Measurements from ENCODE around the gene HOXC9. TPM values are rescaled to one million over a fixed set of nuclear protein-coding genes. Genes with fewer than 3 reads are reported as not detected.

Gene HOXC9
- total and polyA plus RNA-seq, 7 donors, result 6.4 to 31.1 (median 11.3) TPM

- no peak for ATAC-seq
- Histone ChIP-seq H3K27me3 (ENCODE audit: insufficient read depth in 3 of 3, low read length in 2 of 3) (peaks cover 0 to 88% (median 30%) of the 10 kb centered on the region in 3 donors), H3K36me3 (ENCODE audit: insufficient read depth in 1 of 2, low read depth in 1 of 2) (no peaks in the 10 kb centered on the region), H3K4me1 (peaks cover 4% of the 10 kb centered on the region), H3K27ac (no peak overlapping the region), H3K4me3 (peak overlapping the region; percentile 42), H3K9me3 (no peaks in the 10 kb centered on the region)
- TF ChIP-seq, protein P1, sequence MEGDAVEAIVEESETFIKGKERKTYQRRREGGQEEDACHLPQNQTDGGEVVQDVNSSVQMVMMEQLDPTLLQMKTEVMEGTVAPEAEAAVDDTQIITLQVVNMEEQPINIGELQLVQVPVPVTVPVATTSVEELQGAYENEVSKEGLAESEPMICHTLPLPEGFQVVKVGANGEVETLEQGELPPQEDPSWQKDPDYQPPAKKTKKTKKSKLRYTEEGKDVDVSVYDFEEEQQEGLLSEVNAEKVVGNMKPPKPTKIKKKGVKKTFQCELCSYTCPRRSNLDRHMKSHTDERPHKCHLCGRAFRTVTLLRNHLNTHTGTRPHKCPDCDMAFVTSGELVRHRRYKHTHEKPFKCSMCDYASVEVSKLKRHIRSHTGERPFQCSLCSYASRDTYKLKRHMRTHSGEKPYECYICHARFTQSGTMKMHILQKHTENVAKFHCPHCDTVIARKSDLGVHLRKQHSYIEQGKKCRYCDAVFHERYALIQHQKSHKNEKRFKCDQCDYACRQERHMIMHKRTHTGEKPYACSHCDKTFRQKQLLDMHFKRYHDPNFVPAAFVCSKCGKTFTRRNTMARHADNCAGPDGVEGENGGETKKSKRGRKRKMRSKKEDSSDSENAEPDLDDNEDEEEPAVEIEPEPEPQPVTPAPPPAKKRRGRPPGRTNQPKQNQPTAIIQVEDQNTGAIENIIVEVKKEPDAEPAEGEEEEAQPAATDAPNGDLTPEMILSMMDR (IDR thresholded peaks at IDR 0.05), result no peak
- 22 to 35% (median 26%) methylated on average over 18 of the region's 18 CpGs for WGBS, 3 donors
- DNase-seq, result peak in 1 of 2 donors; percentile 49
- intact Hi-C loops (cut with DNase I), result loop anchor here in 1 of 2 donors (5.0 to 10.0 kb wide), 2 partner anchors 173 to 271 kb away; no protein-coding TSS in a partner anchor
Measured at GRCh38 chr12:53965281-53966084, 34.5 kb upstream of the HOXC9 start.

DNA sequence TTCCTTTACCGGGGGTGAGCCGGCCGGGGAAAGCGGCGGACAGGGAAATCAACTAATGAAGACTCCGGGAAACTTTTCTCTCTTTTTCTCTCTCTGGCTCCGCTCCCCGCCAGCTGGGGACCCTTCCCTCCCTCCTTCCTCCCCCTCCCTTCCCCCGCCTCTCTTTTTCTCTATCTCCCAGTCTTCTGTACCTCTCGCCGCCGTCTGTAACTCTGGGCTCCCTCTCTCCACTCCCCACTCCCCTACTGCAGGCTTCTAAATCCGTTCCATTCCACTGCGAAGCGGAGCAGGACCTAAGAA, 33.9 kb upstream of the HOXC9 start:
- ATAC-seq (no peak), DNase-seq (no peak)
- WGBS, 3 donors, result 19 to 33% (median 26%) methylated on average over 14 to 15 of the region's 15 CpGs
- intact Hi-C loops (cut with DNase I), result loop anchor here in 1 of 2 donors (5.0 to 10.0 kb wide), 2 partner anchors 174 to 271 kb away; no protein-coding TSS in a partner anchor
- Histone ChIP-seq H3K36me3 (ENCODE audit: insufficient read depth in 1 of 2, low read depth in 1 of 2) (no peaks in the 10 kb centered on the region), H3K27me3 (ENCODE audit: insufficient read depth in 3 of 3, low read length in 2 of 3) (peaks cover 0 to 88% (median 33%) of the 10 kb centered on the region in 3 donors), H3K4me3 (peak overlapping the region; percentile 42), H3K9me3 (no peaks in the 10 kb centered on the region), H3K27ac (no peak overlapping the region), H3K4me1 (peaks cover 4% of the 10 kb centered on the region)
- TF ChIP-seq, protein P1 (IDR thresholded peaks at IDR 0.05), result no peak

DNA sequence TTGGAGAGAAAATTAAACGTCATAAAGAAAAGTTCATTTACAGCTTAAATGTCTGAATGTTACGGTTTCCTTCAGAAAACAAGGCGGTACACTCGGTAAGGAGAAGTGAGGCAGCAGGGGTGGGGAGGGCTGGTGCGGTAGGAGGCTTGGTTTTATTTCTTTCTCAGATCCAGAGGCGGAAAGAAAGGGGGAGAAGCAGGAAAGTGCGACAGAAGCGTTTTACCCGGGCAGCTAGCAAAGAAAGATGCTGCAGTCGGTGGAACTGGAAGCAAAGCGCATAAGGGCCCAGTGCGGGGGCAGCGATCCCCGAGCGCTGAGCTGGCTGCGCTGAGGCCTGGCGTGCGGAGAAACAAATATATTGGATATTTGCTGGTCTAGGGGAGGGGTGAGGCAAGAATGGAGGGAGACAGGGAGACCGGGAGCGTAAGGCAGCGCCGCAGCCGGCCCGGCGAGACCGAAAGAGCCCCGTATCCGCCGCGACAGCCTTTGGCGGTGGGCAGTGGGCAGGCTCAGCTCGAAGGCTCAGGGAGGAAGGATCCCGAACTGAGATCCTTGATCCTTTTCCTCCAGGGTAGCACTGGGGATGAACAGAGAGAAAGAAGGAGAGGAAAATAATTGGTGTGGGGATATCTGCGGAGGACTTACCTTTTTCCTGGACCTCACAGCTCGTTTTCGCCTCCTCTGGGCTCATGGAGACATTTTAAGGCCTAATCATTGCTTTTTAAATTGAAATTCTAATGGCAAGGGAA, 33.4 kb upstream of the HOXC9 start:
- DNase-seq, result peak in 1 of 2 donors; percentile 32
- WGBS, 3 donors, result 45 to 58% (median 47%) methylated on average over 36 of the region's 36 CpGs
- Histone ChIP-seq H3K27me3 (ENCODE audit: insufficient read depth in 3 of 3, low read length in 2 of 3) (peaks cover 0 to 87% (median 30%) of the 10 kb centered on the region in 3 donors), H3K4me1 (peaks cover 4% of the 10 kb centered on the region), H3K36me3 (ENCODE audit: insufficient read depth in 1 of 2, low read depth in 1 of 2) (no peaks in the 10 kb centered on the region), H3K27ac (no peak overlapping the region), H3K9me3 (no peaks in the 10 kb centered on the region), H3K4me3 (peak overlapping the region; percentile 42)
- intact Hi-C loops (cut with DNase I), result loop anchor here in 1 of 2 donors (5.0 to 10.0 kb wide), 2 partner anchors 174 to 272 kb away; no protein-coding TSS in a partner anchor
- TF ChIP-seq, protein P1 (IDR thresholded peaks at IDR 0.05), result no peak
- peak in 3 of 4 donors; percentile 19 for ATAC-seq

GRCh38 chr12:53967421-53967925, 32.5 kb upstream of the HOXC9 start:
- Histone ChIP-seq H3K4me1 (peaks cover 4% of the 10 kb centered on the region), H3K9me3 (no peaks in the 10 kb centered on the region), H3K4me3 (peak overlapping the region; percentile 42), H3K27me3 (ENCODE audit: insufficient read depth in 3 of 3, low read length in 2 of 3) (peaks cover 0 to 88% (median 31%) of the 10 kb centered on the region in 3 donors), H3K27ac (no peak overlapping the region), H3K36me3 (ENCODE audit: insufficient read depth in 1 of 2, low read depth in 1 of 2) (no peaks in the 10 kb centered on the region)
- WGBS, 3 donors, result 44 to 57% (median 57%) methylated on average over 5 of the region's 5 CpGs
- intact Hi-C loops (cut with DNase I), result loop anchor here in 1 of 2 donors (5.0 to 10.0 kb wide), 2 partner anchors 175 to 273 kb away; no protein-coding TSS in a partner anchor
- peak in 1 of 2 donors; percentile 32 for DNase-seq
- TF ChIP-seq, protein P1 (IDR thresholded peaks at IDR 0.05), result no peak
- no peak for ATAC-seq

Data from psoas muscle (tissue), 8 donors.